Neuron (in vitro differentiated cells): ENCODE measurements around the gene TMEM52B.
"Not testable (repeated sequence)": the region's sequence is repeated elsewhere in the genome, so short reads cannot be mapped to it uniquely, and the experiment has no call there.

ENCODE experiments used
- H2AFZ ChIP-seq: one replicate; pipeline ENCODE4 v1.6.1; 2013; ENCODE audit warnings: low read depth, mild to moderate bottlenecking, inconsistent platforms, low read length, moderate library complexity
- H3K27me3 ChIP-seq: one replicate; pipeline ENCODE4 v1.6.1; 2013; ENCODE audit warnings: low read length; ENCODE audit not compliant: insufficient read depth
- H3K36me3 ChIP-seq: one replicate; pipeline ENCODE4 v1.6.1; 2013; ENCODE audit warnings: low read length; ENCODE audit not compliant: insufficient read depth
- H3K4me1 ChIP-seq: one replicate; pipeline ENCODE4 v1.6.1; 2013; ENCODE audit warnings: low read length; ENCODE audit not compliant: insufficient read depth
- H3K4me3 ChIP-seq: 2 replicates; pipeline ENCODE4 v1.5.1; 2013; ENCODE audit warnings: mild to moderate bottlenecking, low read length, moderate library complexity
- H3K9me3 ChIP-seq: one replicate; pipeline ENCODE4 v1.6.1; 2013; ENCODE audit warnings: low read length

Gene TMEM52B

DNA sequence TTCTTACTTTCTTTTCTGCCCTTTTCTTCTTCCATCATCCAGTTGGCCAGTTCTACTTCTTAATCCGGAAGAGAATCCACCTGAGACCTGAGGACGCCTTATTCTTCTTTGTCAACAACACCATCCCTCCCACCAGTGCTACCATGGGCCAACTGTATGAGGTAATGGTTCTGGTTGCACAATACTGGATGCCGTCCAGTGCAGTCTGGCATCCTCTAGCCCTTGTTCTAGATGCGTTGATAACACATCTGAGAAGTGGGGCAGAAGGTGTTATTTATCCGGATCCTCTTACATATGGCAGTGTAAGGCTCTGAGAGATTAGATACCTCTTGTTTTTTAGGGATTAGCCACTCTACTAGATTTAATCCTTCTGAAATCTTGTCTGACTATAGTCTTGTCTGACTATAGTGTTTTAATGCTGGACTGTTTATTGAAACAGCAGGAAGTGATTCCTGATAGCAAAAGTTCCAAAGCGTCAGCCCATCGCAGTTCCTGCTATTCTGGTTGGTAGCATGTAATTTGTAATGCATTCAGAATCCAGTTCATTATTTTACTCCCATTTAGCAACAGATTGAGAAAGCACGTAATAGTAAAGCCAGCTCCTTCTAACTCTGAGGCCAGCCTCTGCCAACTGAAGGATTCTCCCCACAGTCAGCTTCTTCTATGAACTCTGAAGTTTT lies 41.7 kb downstream of the TMEM52B start:
- no peaks in the 10 kb centered on the region for H3K4me1 ChIP-seq
- H3K27me3 ChIP-seq, result no peaks in the 10 kb centered on the region
- H3K36me3 ChIP-seq, result peaks cover 31% of the 10 kb centered on the region
- no peak overlapping the region for H2AFZ ChIP-seq
- H3K9me3 ChIP-seq, result no peaks in the 10 kb centered on the region
- no peak overlapping the region for H3K4me3 ChIP-seq

GRCh38 chr12:10221846-10222245 lies 43.0 kb downstream of the TMEM52B start:
- Histone ChIP-seq H2AFZ (no peak overlapping the region), H3K27me3 (no peaks in the 10 kb centered on the region), H3K4me3 (no peak overlapping the region), H3K36me3 (peaks cover 31% of the 10 kb centered on the region), H3K4me1 (no peaks in the 10 kb centered on the region), H3K9me3 (no peaks in the 10 kb centered on the region)

DNA sequence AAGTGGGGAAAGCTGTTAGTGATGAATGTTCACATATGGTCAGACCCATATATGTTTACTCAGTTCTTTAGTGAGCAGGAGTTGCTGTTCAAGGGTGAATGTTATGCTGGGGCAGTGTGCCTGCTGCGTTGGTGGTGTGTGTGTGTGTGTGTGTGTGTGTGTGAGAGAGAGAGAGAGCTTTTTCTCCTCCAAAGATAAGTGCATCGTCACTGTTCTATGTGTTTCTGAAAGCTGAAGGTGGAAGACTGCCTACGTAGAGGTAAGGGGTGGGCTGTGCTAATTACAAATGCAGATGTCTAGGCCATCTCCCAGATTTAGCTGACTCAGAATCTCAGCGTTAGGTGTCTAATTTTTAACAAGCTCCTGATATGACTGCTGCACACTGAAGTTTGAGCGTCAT lies 44.4 kb downstream of the TMEM52B start:
- H2AFZ ChIP-seq, result no peak overlapping the region
- H3K4me3 ChIP-seq, result no peak overlapping the region
- H3K27me3 ChIP-seq, result no peaks in the 10 kb centered on the region
- no peaks in the 10 kb centered on the region for H3K9me3 ChIP-seq
- H3K36me3 ChIP-seq, result peaks cover 31% of the 10 kb centered on the region
- H3K4me1 ChIP-seq, result no peaks in the 10 kb centered on the region

DNA sequence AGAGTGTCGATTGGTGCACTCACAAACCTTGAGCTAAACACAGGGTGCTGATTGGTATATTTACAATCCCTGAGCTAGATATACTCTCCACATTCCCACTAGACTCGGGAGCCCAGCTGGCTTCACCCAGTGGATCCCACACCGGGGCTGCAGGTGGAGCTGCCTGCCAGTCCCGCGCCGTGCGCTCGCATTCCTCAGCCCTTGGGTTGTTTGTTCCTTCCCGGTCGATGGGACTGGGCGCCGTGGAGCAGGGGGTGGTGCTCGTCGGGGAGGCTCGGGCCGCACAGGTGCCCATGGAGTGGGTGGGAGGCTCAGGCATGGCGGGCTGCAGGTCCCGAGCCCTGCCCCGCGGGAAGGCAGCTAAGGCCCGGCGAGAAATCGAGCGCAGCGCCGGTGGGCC lies 46.6 kb downstream of the TMEM52B start:
- peaks cover 23% of the 10 kb centered on the region for H3K36me3 ChIP-seq
- not testable (repeated sequence) for H3K9me3 ChIP-seq, H2AFZ ChIP-seq, H3K27me3 ChIP-seq, H3K4me1 ChIP-seq, H3K4me3 ChIP-seq

- Histone ChIP-seq H2AFZ (no peak overlapping the region), H3K27me3 (no peaks in the 10 kb centered on the region), H3K4me1 (no peaks in the 10 kb centered on the region), H3K36me3 (peaks cover 18% of the 10 kb centered on the region), H3K9me3 (no peaks in the 10 kb centered on the region), H3K4me3 (no peak overlapping the region)
These were observed 47.3 kb downstream of the TMEM52B start for GRCh38 chr12:10226086-10226485.

- no peaks in the 10 kb centered on the region for H3K4me1 ChIP-seq
- peaks cover 14% of the 10 kb centered on the region for H3K36me3 ChIP-seq
These were observed 47.9 kb downstream of the TMEM52B start for GRCh38 chr12:10226731-10227130.

GRCh38 chr12:10227648-10228047 lies 48.8 kb downstream of the TMEM52B start:
- H2AFZ ChIP-seq, result no peak overlapping the region
- H3K27me3 ChIP-seq, result no peaks in the 10 kb centered on the region
- no peaks in the 10 kb centered on the region for H3K4me1 ChIP-seq
- peaks cover 7% of the 10 kb centered on the region for H3K36me3 ChIP-seq
- H3K4me3 ChIP-seq, result no peak overlapping the region
- H3K9me3 ChIP-seq, result no peaks in the 10 kb centered on the region

More at GRCh38 chr12:10226731-10227130, 47.9 kb downstream of the TMEM52B start:
- no peaks in the 10 kb centered on the region for H3K27me3 ChIP-seq
- no peaks in the 10 kb centered on the region for H3K9me3 ChIP-seq
- H2AFZ ChIP-seq, result no peak overlapping the region
- no peak overlapping the region for H3K4me3 ChIP-seq

GRCh38 chr12:10234562-10234961 lies 55.7 kb downstream of the TMEM52B start:
- H3K27me3 ChIP-seq, result no peaks in the 10 kb centered on the region
- no peaks in the 10 kb centered on the region for H3K4me1 ChIP-seq
- no peak overlapping the region for H3K4me3 ChIP-seq
- H2AFZ ChIP-seq, result no peak overlapping the region
- H3K36me3 ChIP-seq, result no peaks in the 10 kb centered on the region
- peaks cover 2% of the 10 kb centered on the region for H3K9me3 ChIP-seq

- Histone ChIP-seq H3K4me3 (no peak overlapping the region), H3K9me3 (peaks cover 2% of the 10 kb centered on the region), H3K27me3 (no peaks in the 10 kb centered on the region), H2AFZ (no peak overlapping the region), H3K4me1 (no peaks in the 10 kb centered on the region), H3K36me3 (no peaks in the 10 kb centered on the region)
These were observed 57.2 kb downstream of the TMEM52B start for GRCh38 chr12:10235761-10236631.

GRCh38 chr12:10236720-10237119 lies 57.9 kb downstream of the TMEM52B start:
- no peaks in the 10 kb centered on the region for H3K27me3 ChIP-seq
- no peak overlapping the region for H2AFZ ChIP-seq
- H3K36me3 ChIP-seq, result no peaks in the 10 kb centered on the region
- H3K9me3 ChIP-seq, result peaks cover 2% of the 10 kb centered on the region
- no peak overlapping the region for H3K4me3 ChIP-seq
- H3K4me1 ChIP-seq, result no peaks in the 10 kb centered on the region

DNA sequence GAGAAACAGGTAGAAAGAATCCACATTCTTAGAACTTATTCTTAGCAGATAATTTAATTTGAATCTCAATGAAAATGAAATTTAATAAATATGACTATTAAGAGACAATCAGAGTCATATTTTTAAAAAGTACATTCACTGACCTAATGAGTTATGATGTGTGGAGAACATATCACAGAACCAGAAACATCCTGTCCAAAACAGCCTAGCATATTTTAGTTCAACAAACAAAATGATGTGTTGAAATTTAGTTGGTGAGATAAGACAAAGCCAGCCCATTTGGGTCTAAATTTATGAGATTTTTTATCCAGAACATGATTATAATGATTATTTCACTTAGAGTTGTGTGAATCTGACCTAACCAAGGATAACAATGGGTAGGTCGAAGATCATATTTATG lies 59.7 kb downstream of the TMEM52B start:
- Histone ChIP-seq H3K9me3 (peaks cover 2% of the 10 kb centered on the region), H2AFZ (no peak overlapping the region), H3K27me3 (no peaks in the 10 kb centered on the region), H3K36me3 (no peaks in the 10 kb centered on the region), H3K4me3 (no peak overlapping the region), H3K4me1 (no peaks in the 10 kb centered on the region)

DNA sequence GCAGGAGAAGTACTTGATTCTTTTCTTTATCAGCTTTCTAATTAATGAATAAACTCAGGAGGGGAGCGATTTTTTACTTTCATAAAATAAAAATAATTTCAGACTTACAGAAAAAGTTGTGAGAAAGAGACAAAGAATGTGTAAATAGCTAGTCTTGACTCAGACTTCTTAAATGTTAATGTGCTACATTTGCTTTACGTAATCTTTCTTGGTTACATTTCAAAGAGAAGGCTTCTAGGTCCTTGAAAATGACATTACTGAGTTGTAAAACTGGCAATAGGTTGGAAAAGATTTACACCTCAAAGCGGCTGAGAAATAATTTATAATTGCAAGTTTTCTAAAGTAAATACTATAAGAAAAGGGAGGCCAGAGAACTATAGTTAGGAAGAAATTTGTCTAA lies 62.5 kb downstream of the TMEM52B start:
- H3K4me3 ChIP-seq, result no peak overlapping the region
- no peaks in the 10 kb centered on the region for H3K36me3 ChIP-seq
- H3K4me1 ChIP-seq, result no peaks in the 10 kb centered on the region
- H3K9me3 ChIP-seq, result no peaks in the 10 kb centered on the region
- H2AFZ ChIP-seq, result no peak overlapping the region
- no peaks in the 10 kb centered on the region for H3K27me3 ChIP-seq
